ENCODE data around the gene DNAJC27.

Gene DNAJC27

GRCh38 chr2:24961903-24962302, 9.9 kb downstream of the DNAJC27 start:
- H4K20me1 ChIP-seq (ENCODE audit: insufficient read depth, low read length, poor library complexity, severe bottlenecking), result no peaks in the 10 kb centered on the region
- TF ChIP-seq, protein P1, sequence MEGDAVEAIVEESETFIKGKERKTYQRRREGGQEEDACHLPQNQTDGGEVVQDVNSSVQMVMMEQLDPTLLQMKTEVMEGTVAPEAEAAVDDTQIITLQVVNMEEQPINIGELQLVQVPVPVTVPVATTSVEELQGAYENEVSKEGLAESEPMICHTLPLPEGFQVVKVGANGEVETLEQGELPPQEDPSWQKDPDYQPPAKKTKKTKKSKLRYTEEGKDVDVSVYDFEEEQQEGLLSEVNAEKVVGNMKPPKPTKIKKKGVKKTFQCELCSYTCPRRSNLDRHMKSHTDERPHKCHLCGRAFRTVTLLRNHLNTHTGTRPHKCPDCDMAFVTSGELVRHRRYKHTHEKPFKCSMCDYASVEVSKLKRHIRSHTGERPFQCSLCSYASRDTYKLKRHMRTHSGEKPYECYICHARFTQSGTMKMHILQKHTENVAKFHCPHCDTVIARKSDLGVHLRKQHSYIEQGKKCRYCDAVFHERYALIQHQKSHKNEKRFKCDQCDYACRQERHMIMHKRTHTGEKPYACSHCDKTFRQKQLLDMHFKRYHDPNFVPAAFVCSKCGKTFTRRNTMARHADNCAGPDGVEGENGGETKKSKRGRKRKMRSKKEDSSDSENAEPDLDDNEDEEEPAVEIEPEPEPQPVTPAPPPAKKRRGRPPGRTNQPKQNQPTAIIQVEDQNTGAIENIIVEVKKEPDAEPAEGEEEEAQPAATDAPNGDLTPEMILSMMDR (conservative IDR thresholded peaks at IDR 0.05; ENCODE audit: low read length), result no peak
- TF ChIP-seq EZH2phosphoT487 (IDR thresholded peaks at IDR 0.05; ENCODE audit: borderline replicate concordance), result no peak
- no peak overlapping the region for H2AFZ ChIP-seq (ENCODE audit: low read length)
- H3K4me2 ChIP-seq (ENCODE audit: low read depth, low read length, poor library complexity, severe bottlenecking), result no peak overlapping the region
- H3K27me3 ChIP-seq (ENCODE audit: insufficient read depth, low read length, poor library complexity, severe bottlenecking), result no peaks in the 10 kb centered on the region
- peaks cover 7% of the 10 kb centered on the region for H3K4me1 ChIP-seq (ENCODE audit: insufficient read depth, low read length, poor library complexity, severe bottlenecking)
- no peaks in the 10 kb centered on the region for H3F3A ChIP-seq (ENCODE audit: low read depth)
- H3K79me2 ChIP-seq (ENCODE audit: insufficient read depth, low read length), result no peaks in the 10 kb centered on the region
- no peak overlapping the region for H3K9ac ChIP-seq (ENCODE audit: low read depth, low read length, poor library complexity, severe bottlenecking)
- no peaks in the 10 kb centered on the region for H3K9me2 ChIP-seq (replicated peaks; ENCODE audit: low read depth, low read length)
- peaks cover 37% of the 10 kb centered on the region for H3K36me3 ChIP-seq (ENCODE audit: insufficient read depth, low read length)
- H3K9me3 ChIP-seq (ENCODE audit: insufficient read depth, low read depth, low read length), result no peaks in the 10 kb centered on the region
- no peak overlapping the region for H3K4me3 ChIP-seq (ENCODE audit: low read length, poor library complexity, severe bottlenecking)

DNA sequence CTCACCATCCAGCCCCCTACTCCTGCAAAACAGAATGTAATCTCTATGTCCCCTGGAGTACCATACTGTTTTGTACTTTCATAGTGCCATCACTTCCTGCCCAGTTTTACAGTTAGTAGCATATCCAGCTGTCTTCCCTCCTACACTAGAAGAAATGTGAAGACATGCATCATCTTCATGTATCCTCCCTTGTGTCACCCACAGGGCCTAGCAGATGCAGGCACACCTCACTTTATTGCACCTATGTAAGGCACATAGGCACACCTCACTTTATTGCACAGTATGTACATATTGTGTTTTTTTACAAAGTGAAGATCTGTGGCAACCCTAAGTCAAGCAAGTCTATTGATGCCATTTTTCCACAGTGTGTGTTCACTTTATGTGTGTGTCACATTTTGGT, 12.0 kb downstream of the DNAJC27 start:
- Histone ChIP-seq H3K4me1 (ENCODE audit: insufficient read depth, low read length, poor library complexity, severe bottlenecking) (peaks cover 7% of the 10 kb centered on the region), H3K36me3 (ENCODE audit: insufficient read depth, low read length) (peaks cover 45% of the 10 kb centered on the region), H3K27me3 (ENCODE audit: insufficient read depth, low read length, poor library complexity, severe bottlenecking) (no peaks in the 10 kb centered on the region), H3K9me2 (replicated peaks; ENCODE audit: low read depth, low read length) (no peaks in the 10 kb centered on the region), H3K4me2 (ENCODE audit: low read depth, low read length, poor library complexity, severe bottlenecking) (no peak overlapping the region), H3K79me2 (ENCODE audit: insufficient read depth, low read length) (no peaks in the 10 kb centered on the region), H3K9me3 (ENCODE audit: insufficient read depth, low read depth, low read length) (peaks cover 10% of the 10 kb centered on the region), H3F3A (ENCODE audit: low read depth) (no peaks in the 10 kb centered on the region), H4K20me1 (ENCODE audit: insufficient read depth, low read length, poor library complexity, severe bottlenecking) (no peaks in the 10 kb centered on the region), H3K9ac (ENCODE audit: low read depth, low read length, poor library complexity, severe bottlenecking) (no peak overlapping the region), H3K4me3 (ENCODE audit: low read length, poor library complexity, severe bottlenecking) (no peak overlapping the region), H2AFZ (ENCODE audit: low read length) (no peak overlapping the region)
- no peak for TF ChIP-seq EZH2phosphoT487 (IDR thresholded peaks at IDR 0.05; ENCODE audit: borderline replicate concordance)
- TF ChIP-seq, protein P1 (conservative IDR thresholded peaks at IDR 0.05; ENCODE audit: low read length), result no peak

DNA sequence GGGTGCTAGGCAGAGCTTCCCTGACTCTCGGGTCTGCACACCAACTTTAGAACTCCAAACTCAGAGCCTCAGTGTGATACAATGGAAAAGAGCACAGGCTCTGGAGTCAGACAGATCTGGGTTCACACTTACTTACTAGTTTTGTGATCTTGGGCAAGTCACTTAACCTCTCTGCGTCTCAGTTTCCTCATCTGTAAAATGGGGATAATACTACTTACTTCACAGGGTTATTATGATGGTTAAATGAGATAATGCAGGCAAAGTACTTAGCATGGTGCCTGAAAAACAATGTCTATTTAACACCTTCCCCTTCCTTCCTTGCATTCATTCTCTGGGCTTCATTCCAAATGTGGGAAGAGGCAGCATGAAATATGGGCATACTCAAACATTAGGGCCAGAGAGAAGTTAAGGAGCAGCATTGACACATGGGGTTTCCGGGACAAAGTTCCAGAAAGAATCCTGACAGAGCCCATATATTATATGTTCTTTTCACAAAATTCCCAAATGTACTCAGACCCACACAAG, 13.3 kb downstream of the DNAJC27 start:
- Histone ChIP-seq H3K9me2 (replicated peaks; ENCODE audit: low read depth, low read length) (no peaks in the 10 kb centered on the region), H3F3A (ENCODE audit: low read depth) (no peaks in the 10 kb centered on the region), H3K4me2 (ENCODE audit: low read depth, low read length, poor library complexity, severe bottlenecking) (no peak overlapping the region), H3K9ac (ENCODE audit: low read depth, low read length, poor library complexity, severe bottlenecking) (no peak overlapping the region), H2AFZ (ENCODE audit: low read length) (no peak overlapping the region), H3K4me3 (ENCODE audit: low read length, poor library complexity, severe bottlenecking) (no peak overlapping the region), H3K79me2 (ENCODE audit: insufficient read depth, low read length) (no peaks in the 10 kb centered on the region), H3K9me3 (ENCODE audit: insufficient read depth, low read depth, low read length) (peaks cover 10% of the 10 kb centered on the region), H3K36me3 (ENCODE audit: insufficient read depth, low read length) (peaks cover 45% of the 10 kb centered on the region), H3K27me3 (ENCODE audit: insufficient read depth, low read length, poor library complexity, severe bottlenecking) (no peaks in the 10 kb centered on the region), H4K20me1 (ENCODE audit: insufficient read depth, low read length, poor library complexity, severe bottlenecking) (no peaks in the 10 kb centered on the region), H3K4me1 (ENCODE audit: insufficient read depth, low read length, poor library complexity, severe bottlenecking) (peaks cover 17% of the 10 kb centered on the region)
- TF ChIP-seq EZH2phosphoT487 (IDR thresholded peaks at IDR 0.05; ENCODE audit: borderline replicate concordance), result no peak
- TF ChIP-seq, protein P1 (conservative IDR thresholded peaks at IDR 0.05; ENCODE audit: low read length), result no peak
